ENCODE data around the gene FSD1L. TPM values are rescaled to one million over a fixed set of nuclear protein-coding genes. Genes with fewer than 3 reads are reported as not detected.
A peak's percentile ranks its signal among the peaks of the same experiment; 100 is the strongest.

FSD1L gene
- total and polyA plus RNA-seq, 8 donors = 0.78 to 13.2 (median 3.0) TPM; not detected in 1

DNA sequence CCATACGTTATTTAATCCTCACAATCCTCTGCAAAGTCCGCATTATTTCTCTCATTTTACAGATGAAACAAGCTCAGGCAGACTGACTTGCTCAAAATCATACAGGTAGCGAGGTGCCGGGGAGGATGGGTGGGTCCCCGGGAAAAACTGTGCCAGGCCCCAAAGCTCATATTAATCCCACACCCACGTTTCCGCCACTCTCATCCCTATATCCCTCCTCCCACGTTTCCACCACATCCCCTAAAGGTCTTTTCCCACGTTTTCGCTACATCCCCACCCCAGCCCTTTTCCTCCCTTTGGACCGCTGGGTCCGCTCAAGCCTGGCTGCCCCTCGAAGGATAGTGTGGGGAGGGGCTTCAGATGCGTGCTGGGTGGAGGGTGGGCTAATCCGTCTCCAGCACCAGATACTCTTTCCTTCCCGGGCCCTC, 434 bp upstream of the FSD1L start:
- Histone ChIP-seq H3K9me3 (no peaks in the 10 kb centered on the region), H3K27me3 (no peaks in the 10 kb centered on the region), H3K4me1 (peaks cover 5 to 43% (median 28%) of the 10 kb centered on the region in 4 donors), H3K36me3 (no peaks in the 10 kb centered on the region), H3K27ac (peak overlapping the region; percentile 38 to 87 (median 78)), H3K4me3 (peak overlapping the region; percentile 93 to 97 (median 95))
- no peak for DNase-seq
- intact Hi-C loops (cut with DNase I; ENCODE audit: low total_unique reads) = no loop called here
- no peak for TF ChIP-seq POLR2A (IDR thresholded peaks at IDR 0.05)
- no peak for TF ChIP-seq EP300 (IDR thresholded peaks at IDR 0.05)
- TF ChIP-seq, protein P1, sequence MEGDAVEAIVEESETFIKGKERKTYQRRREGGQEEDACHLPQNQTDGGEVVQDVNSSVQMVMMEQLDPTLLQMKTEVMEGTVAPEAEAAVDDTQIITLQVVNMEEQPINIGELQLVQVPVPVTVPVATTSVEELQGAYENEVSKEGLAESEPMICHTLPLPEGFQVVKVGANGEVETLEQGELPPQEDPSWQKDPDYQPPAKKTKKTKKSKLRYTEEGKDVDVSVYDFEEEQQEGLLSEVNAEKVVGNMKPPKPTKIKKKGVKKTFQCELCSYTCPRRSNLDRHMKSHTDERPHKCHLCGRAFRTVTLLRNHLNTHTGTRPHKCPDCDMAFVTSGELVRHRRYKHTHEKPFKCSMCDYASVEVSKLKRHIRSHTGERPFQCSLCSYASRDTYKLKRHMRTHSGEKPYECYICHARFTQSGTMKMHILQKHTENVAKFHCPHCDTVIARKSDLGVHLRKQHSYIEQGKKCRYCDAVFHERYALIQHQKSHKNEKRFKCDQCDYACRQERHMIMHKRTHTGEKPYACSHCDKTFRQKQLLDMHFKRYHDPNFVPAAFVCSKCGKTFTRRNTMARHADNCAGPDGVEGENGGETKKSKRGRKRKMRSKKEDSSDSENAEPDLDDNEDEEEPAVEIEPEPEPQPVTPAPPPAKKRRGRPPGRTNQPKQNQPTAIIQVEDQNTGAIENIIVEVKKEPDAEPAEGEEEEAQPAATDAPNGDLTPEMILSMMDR (IDR thresholded peaks at IDR 0.05) = no peak
- no peak for TF ChIP-seq POLR2AphosphoS5 (IDR thresholded peaks at IDR 0.05)
- WGBS, 5 donors = 25 to 32% (median 26%) methylated on average over 15 to 16 of the region's 16 CpGs

DNA sequence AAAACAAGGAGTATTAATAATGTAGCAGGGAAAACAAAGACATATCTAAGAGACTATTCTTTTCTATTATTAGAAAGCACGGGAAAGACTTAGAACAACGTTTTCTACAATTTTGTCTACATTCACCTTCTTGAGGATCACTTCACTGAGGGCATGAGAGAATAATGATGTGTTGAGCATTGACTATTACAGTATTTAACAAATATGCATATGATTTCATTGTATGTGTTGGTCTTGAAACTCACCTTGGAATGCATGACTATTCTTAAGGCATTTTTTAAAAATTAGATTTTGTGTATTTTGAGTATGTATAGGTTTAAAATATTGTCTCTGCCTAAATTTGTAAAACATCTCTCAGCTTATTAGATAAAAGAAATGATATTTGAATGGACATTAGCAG, 1.2 kb downstream of the FSD1L start:
- intact Hi-C loops (cut with DNase I; ENCODE audit: low total_unique reads) = no loop called here
- 18 to 39% (median 21%) methylated on average over 2 of the region's 2 CpGs for WGBS, 5 donors
- peak overlapping the region; percentile 93 to 97 (median 95) for H3K4me3 ChIP-seq
- no peak for DNase-seq
- H3K9me3 ChIP-seq = no peaks in the 10 kb centered on the region
- no peak for TF ChIP-seq POLR2AphosphoS5 (IDR thresholded peaks at IDR 0.05)
- TF ChIP-seq, protein P1 (IDR thresholded peaks at IDR 0.05) = no peak
- no peak for TF ChIP-seq POLR2A (IDR thresholded peaks at IDR 0.05)
- TF ChIP-seq EP300 (IDR thresholded peaks at IDR 0.05) = no peak
- peaks cover 5 to 43% (median 28%) of the 10 kb centered on the region in 4 donors for H3K4me1 ChIP-seq
- H3K27ac ChIP-seq = peak overlapping the region in 2 of 5 donors; percentile 87
- no peaks in the 10 kb centered on the region for H3K27me3 ChIP-seq
- H3K36me3 ChIP-seq = no peaks in the 10 kb centered on the region

DNA sequence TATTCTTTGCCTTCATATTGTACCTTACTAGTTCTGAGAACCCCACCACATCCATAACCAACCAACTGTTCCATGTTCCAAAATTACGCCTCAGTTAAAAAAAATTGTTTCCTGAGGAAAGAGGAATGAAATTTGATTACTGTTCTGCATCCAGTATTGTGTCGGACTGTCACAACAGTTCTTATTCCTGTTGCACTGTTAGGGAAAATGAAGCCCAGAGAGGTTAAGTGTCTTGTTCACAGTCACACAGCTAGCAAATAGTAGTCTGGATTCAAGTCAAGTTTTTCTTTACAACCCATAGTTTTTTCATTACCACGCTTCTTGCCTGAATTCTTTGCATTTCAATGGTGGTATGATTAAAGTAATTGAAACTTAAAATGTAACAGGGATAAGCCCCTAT, 4.4 kb downstream of the FSD1L start:
- WGBS, 5 donors = 85 to 92% (median 88%) methylated on average over 3 of the region's 3 CpGs
- Histone ChIP-seq H3K4me1 (peaks cover 5 to 46% (median 29%) of the 10 kb centered on the region in 4 donors), H3K27me3 (no peaks in the 10 kb centered on the region), H3K36me3 (no peaks in the 10 kb centered on the region), H3K4me3 (no peak overlapping the region), H3K9me3 (no peaks in the 10 kb centered on the region), H3K27ac (no peak overlapping the region)
- TF ChIP-seq EP300 (IDR thresholded peaks at IDR 0.05) = no peak
- TF ChIP-seq POLR2AphosphoS5 (IDR thresholded peaks at IDR 0.05) = no peak
- TF ChIP-seq, protein P1 (IDR thresholded peaks at IDR 0.05) = no peak
- no peak for TF ChIP-seq POLR2A (IDR thresholded peaks at IDR 0.05)
- intact Hi-C loops (cut with DNase I; ENCODE audit: low total_unique reads) = no loop called here
- no peak for DNase-seq

DNA sequence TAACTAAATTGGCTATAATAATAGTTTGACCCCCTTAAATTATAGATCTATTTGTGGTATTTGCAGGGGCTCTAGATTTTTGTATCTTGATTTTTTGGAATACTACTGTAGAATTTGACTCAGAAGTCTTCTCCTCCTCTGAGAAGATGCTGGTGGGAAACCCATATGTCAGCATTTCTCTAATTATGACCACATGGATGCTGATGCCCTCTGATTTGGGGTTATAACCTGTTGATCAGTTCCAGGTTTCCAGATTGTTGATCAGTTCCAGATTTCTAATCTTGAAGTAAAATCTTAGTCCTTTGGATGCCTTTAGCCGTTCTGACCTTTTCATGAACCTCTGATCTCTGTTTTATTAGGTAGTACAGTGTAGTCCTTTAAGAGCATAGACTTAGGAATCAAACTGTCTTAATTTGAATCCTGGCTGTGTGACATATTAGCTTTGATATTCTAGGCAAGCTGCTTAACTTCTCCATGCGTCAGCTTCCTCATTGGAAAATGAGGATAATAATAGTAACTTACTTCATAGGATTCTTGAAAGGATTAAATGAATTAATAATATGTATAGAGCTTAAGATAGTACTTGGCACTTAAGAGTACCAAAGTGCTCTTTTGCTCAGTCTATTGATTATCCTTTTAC, 8.1 kb downstream of the FSD1L start:
- intact Hi-C loops (cut with DNase I; ENCODE audit: low total_unique reads) = no loop called here
- Histone ChIP-seq H3K4me1 (peaks cover 0 to 43% (median 19%) of the 10 kb centered on the region in 4 donors), H3K9me3 (peaks cover 0 to 5% (median 2%) of the 10 kb centered on the region in 4 donors), H3K27me3 (no peaks in the 10 kb centered on the region), H3K36me3 (no peaks in the 10 kb centered on the region), H3K27ac (no peak overlapping the region), H3K4me3 (no peak overlapping the region)
- DNase-seq = no peak
- no peak for TF ChIP-seq POLR2AphosphoS5 (IDR thresholded peaks at IDR 0.05)
- TF ChIP-seq, protein P1 (IDR thresholded peaks at IDR 0.05) = no peak
- WGBS, 5 donors = 73 to 84% (median 76%) methylated on average over 2 of the region's 2 CpGs
